ENCODE data around the gene CD40.
"Not testable (repeated sequence)": the region's sequence is repeated elsewhere in the genome, so short reads cannot be mapped to it uniquely, and the experiment has no call there.

Gene CD40

DNA sequence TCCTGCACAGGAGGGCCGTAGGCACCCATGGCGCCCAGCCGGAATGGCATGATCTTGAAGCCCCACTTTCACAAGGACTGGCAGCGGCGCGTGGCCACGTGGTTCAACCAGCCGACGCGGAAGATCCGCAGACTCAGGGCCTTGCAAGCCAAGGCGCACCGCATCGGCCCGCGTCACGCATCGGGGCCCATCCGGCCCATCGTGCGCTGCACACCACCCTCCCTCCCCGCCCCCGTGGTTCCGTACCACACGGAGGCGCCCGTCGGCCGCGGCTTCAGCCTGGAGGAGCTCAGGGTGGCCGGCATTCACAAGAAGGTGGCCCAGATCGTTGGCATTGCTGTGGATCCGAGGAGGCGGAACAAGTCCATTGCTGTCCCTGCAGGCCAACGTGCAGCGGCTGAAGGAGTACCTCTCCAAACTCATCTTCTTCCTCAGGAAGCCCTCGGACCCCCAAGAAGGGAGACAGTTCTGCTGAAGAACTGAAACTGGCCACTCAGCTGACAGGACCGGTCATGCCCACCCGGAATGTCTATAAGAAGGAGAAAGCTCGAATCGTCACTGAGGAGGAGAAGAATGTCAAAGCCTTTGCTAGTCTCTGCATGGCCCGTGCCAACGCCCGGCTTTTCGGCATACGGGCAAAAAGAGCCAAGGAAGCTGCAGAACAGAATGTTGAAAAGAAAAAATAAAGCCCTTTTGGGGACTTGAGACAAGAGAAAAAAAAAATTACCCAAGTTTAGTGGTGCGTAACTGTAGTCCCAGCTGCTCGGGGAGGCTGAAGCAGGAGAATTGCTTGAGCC is 18.4 kb upstream of the CD40 start:
- DNase-seq = peak in 1 of 2 donors; percentile 57

DNA sequence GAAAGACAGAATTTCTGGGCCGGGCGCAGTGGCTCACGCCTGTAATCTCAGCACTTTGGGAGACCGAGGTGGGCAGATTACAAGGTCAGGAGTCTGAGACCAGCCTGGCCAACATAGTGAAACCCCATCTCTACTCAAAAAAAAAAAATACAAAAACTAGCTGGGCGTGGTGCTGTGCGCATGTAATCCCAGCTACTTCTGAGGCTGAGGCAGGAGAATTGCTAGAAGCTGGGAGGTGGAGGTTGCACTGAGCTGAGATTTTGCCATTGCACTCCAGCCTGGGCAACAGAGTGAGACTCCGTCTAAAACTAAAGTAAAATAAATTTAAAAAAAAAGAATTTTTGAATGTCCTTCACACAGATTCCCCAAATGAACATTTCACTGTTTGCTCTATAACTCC is 17.7 kb upstream of the CD40 start:
- DNase-seq = not testable (repeated sequence)

DNA sequence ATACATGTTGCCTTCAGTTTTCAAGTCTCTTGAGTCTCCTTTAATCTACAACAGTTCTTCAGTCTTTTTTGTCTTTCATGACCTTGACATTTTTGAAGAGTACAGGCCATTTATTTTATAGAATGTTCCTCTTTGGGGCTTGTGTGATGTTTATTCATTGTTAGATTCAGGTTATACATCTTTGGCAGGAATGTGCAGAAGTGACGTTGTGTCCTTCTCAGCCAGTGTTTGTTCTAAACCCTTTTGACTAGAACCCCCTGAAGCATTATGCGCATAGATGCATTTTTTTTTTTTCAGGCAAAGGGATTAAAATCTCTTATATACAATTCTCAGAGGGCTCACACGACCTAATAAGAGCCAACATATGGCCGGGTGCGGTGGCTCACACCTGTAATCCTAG is 17.1 kb upstream of the CD40 start:
- DNase-seq = no peak

GRCh38 chr20:46101957-46102356 is 16.2 kb upstream of the CD40 start:
- DNase-seq = no peak

- DNase-seq = no peak
These were observed 15.2 kb upstream of the CD40 start for GRCh38 chr20:46102940-46103339.

DNA sequence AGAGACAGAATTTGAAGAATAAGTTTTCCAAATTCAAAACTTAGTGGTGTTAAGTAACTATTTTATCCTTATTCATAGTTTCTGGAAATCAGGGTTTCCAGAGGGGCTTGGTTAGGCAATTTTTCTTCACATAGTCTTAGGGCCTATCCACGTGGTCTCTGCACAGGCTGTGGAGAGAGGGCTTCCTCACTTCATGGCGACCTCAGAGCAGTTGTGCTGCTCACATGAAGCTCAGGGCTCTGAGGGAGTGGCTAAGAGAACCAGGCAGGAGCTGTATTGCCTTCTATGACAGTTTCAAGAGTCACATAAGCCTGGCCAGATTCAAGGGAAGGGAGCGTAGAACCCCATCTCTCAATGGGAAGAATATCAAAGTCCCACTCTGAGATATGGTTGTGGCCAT is 13.9 kb upstream of the CD40 start:
- no peak for DNase-seq

GRCh38 chr20:46107061-46107460 is 11.1 kb upstream of the CD40 start:
- no peak for DNase-seq

GRCh38 chr20:46108435-46108841 is 9.7 kb upstream of the CD40 start:
- DNase-seq = peak; percentile 75 to 81

DNA sequence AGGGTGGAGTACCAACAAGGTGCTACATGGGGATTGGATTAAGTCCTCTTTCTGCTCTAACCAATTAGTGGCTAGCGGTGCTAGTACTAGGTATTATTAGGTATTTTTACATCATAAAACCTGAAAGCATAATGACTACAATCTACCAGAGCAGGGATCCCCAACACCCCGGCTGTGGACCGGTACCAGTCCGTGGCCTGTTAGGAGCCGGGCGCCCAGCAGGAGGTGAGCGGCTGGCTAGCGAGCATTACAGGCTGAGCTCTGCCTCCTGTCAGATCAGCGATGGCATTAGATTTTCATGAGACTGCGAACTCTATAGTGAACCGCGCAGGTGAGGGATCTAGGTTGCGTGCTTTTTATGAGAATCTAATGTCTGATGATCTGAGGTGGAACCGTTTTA is 9.1 kb upstream of the CD40 start:
- DNase-seq = no peak

DNA sequence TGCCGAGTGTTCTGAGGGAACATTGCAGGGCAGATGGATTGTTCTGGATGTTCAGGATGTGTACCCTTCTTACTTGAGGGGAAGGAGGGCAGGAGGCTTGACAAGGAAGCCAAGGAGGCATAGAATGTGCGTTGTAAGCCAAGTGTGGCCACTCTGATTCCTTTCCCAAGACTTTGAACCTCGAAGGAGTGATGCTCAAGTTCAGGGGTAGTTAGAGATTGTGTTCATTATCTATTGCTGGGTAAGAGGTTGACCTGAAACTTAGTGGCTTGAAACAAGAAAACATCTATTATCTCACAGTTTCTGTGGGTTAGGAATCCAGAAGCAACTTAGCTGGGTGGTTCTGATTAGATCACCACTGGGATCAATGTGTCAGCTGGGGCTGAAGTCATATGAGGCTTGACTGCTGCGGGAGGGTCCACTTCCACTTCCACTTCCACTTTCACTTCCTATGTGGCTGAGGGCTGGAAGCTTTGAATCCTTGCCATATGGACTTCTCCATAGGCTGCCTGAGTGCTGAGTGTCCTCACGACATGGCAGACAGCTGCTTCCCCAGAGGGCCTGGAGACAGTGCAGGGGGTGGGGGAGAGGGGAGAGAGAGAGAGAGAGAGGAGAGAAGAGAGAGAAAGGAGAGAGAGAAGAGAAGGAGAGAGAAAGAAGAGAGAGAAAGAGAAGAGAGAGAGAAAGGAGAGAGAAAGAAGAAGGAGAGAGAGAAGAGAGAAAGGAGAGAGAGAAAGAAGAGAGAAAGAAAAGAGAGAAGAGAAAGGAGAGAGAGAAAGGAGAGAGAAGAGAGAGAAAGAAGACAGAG is 6.9 kb upstream of the CD40 start:
- peak; percentile 94 to 97 for DNase-seq

DNA sequence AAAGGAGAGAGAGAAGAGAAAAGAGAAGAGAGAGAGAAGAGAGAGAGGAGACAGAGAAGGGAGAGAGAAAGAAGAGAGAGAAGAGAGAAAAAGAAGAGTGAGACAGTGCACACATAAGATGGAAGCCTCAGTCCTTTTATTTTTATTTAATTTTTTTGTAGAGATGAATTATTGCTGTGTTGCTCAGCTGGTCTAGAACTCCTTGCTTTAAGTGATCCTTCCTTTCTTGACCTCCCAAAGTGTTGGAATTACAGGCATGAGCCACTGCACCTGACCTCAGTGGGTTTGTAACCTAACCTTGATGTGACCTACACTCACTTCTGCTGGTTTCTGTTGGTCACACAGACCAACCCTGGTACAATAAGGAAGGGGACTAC is 6.3 kb upstream of the CD40 start:
- no peak for DNase-seq

DNA sequence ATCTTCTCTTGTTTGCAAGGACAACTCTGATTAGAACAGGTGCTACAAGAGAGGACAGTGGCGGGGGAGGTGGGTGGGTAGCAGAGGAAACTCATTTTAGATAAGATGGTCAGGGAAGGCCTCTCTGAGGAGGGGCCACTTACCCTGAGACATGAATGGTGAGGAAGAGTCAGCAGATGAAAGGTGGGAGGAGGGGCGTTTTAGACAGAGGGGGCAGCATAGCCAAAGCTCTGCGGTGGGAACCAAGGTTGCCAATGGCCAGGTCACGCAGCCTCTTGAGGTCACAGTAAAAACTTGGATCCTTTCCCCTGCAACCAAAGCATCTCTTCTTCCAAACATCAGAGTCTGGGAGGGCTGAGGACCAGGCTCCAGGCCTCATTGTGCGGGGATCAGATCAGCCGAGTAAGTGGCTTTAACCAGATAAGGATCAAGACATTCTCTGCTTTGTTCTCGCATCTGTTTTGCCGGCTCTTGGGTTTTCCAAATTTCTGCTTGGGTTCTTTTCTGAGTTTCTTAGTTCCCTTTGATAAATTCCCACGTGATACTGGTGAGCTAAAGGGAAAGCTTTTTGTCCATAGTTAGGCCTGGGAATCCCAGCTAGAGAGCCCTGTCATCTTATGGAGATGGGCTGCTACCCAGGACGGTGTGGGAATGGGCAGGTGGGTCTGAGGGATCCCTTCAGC is 5.5 kb upstream of the CD40 start:
- peak in 1 of 2 donors; percentile 56 for DNase-seq

GRCh38 chr20:46113113-46113470 is 5.0 kb upstream of the CD40 start:
- DNase-seq = no peak

- no peak for DNase-seq
These were observed 3.7 kb upstream of the CD40 start for GRCh38 chr20:46114449-46114848.

DNA sequence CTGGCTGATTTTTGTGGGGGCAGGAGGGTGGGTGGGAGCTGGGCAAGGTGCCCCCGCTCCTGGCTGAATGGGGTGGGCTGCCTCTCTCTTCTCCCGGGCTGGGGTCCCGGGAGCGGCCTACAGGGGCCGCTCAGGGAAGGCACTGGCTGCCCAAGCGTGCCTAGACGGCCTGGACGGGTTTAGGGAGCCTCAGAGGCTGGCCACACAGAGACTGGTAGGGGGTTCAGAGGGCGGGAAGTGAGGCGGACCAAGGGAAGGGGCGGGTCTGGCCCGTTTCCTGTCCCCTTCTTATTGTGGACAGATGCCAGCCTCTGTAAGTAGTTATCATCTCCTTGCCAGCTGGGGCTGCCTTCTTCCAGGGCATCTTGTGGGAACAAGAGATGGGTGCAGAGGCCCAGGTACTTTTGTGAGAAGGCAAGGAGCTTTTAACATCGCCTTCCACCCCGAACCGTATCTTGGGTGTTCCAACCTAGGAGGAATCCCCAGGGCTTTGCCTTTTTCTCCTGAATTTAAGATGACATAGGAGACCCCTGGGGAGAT is 437 bp downstream of the CD40 start:
- peak; percentile 44 to 46 for DNase-seq

- DNase-seq = peak in 1 of 2 donors; percentile 58
These were observed 973 bp downstream of the CD40 start for GRCh38 chr20:46119028-46119546.

DNA sequence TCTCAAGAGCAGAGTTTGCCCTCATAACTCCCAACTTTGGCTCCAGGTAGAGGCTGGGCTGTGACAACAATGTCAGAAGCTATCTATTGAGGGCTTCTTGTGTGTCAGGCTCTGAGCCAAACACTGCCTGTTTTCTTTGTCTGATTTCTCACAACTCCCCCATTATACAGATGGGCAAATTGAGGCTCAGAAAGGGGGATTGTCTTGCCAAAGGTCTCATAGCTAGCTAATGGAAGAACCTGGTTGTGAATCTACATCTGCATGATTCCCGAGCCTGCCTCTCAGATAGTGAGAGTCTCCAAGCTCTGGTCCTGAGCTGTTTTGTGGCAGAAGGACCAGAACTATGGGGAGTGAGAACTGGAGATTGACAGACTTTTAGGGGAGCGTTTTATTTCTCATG is 1.4 kb downstream of the CD40 start:
- DNase-seq = no peak

DNA sequence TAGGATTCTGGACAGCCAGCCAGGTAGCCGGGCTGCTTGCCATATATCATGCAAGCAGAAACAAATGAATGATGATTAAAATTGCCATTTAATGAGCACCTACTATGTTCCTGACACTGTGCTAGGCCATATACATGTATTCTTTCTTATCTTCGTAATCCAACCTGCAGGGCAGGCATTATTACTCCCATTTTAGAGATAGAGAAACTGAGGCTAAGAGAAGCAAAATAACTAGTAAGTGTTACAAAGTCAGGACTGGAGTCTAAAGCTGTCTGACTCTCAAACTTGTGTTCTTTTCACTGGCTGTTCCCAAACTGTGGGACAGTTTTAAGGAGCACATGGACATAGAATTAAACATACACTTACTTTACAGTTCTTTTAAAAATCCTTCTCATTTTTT is 2.0 kb downstream of the CD40 start:
- DNase-seq = no peak

DNA sequence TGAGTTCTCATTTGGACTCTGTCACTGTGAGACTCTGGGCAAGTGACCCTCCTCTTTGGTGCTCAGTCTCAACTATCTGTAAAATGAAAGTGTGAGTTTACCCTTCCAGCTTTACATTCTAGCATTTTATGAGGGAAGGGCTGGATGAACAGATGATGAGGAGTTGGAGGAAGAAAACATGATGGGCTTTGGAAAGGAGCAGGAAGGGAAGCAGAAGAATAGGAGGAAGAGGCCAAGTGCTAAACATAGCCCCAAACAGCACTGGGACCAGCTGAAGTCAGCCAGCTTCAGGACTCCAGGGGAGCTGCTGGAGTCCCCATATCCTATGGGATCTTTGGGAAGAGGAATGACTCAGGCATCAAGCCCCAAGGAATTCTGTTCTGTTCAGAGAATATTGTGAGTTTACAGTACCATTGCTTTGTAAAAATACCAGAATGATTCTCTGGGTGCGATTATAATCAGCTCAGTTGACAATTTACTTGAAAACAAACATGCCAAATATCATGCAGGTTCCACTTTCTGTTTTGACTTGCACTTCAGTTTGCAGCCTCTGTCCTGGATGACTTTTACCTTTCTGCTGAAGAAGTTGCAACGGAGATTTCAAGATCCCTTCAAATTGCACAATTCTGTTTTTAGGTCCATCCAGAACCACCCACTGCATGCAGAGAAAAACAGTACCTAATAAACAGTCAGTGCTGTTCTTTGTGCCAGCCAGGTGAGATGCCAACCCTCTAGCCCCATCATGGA is 3.2 kb downstream of the CD40 start:
- DNase-seq = no peak

DNA sequence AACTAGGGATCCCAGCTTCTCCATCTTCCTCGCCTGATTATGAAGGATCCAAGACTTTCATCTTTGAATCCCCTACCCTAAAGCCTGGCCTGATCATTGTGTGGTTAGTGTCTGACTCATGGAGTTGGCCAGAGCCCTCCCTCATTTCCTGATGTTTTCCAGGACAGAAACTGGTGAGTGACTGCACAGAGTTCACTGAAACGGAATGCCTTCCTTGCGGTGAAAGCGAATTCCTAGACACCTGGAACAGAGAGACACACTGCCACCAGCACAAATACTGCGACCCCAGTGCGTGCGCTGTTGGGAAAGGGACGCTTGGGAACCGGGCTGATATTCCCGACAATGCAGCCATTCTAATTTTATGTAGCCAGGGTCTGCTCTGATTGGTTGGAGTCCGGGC is 4.0 kb downstream of the CD40 start:
- DNase-seq = no peak

- no peak for DNase-seq
These were observed 4.7 kb downstream of the CD40 start for GRCh38 chr20:46122516-46123481.

Measured in inflammatory macrophage treated with lipopolysaccharide for 1 hour (primary cell).